Bronchial epithelial cell (primary cell): Measurements from ENCODE around the gene DOCK9. TPM values are rescaled to one million over a fixed set of nuclear protein-coding genes. Genes with fewer than 3 reads are reported as not detected.

Source experiments
- DNase-seq: peaks from one replicate; pipeline ENCODE4 v3.0.0-alpha.2; 2010; ENCODE audit warnings: low read depth
- FAIRE-seq: peaks from 2 replicates; lab custom pipeline; 2011; peaks lifted over from hg19 to GRCh38; lab: Jason Lieb, UNC
- H3K27me3 ChIP-seq: 2 replicates; pipeline ENCODE4 v1.5.1; 2011; ENCODE audit warnings: low read length; ENCODE audit not compliant: control insufficient read depth, insufficient read depth
- H3K36me3 ChIP-seq: 2 replicates; pipeline ENCODE4 v1.5.1; 2011; ENCODE audit warnings: low read length; ENCODE audit not compliant: control insufficient read depth, insufficient read depth
- H3K4me3 ChIP-seq: 2 replicates; pipeline ENCODE4 v1.5.1; 2011; ENCODE audit warnings: mild to moderate bottlenecking, low read depth, low read length, control low read depth
- CTCF ChIP-seq: IDR thresholded peaks from 2 replicates; pipeline ENCODE4 v1.5.1; 2011; ENCODE audit warnings: mild to moderate bottlenecking, moderate library complexity, low read length, control low read depth, inconsistent platforms; ENCODE audit not compliant: insufficient read depth, severe bottlenecking
- total RNA-seq: library from RNA; depleted of rRNA; stranded (reverse); fragments of >200 nt; gene quantifications from 2 replicates; pipeline ENCODE4 v1.2.1, GENCODE V29; 2014

DOCK9 gene
- total RNA-seq, 1 donor from 2014 or later = 72.9 TPM

GRCh38 chr13:98846986-98847385 lies 130.9 kb downstream of the DOCK9 start:
- DNase-seq (no peak), FAIRE-seq (no peak)
- TF ChIP-seq CTCF = no peak
- H3K4me3 ChIP-seq = no peak overlapping the region
- H3K36me3 ChIP-seq = peaks cover 4% of the 10 kb centered on the region
- no peaks in the 10 kb centered on the region for H3K27me3 ChIP-seq

GRCh38 chr13:98846521-98846920 lies 131.3 kb downstream of the DOCK9 start:
- peak; percentile 40 for FAIRE-seq
- TF ChIP-seq CTCF = no peak
- Histone ChIP-seq H3K27me3 (no peaks in the 10 kb centered on the region), H3K36me3 (peaks cover 4% of the 10 kb centered on the region), H3K4me3 (no peak overlapping the region)
- no peak for DNase-seq

- Histone ChIP-seq H3K4me3 (no peak overlapping the region), H3K36me3 (peaks cover 4% of the 10 kb centered on the region), H3K27me3 (no peaks in the 10 kb centered on the region)
- no peak for TF ChIP-seq CTCF
- FAIRE-seq (peak; percentile 84), DNase-seq (no peak)
Observed at GRCh38 chr13:98845742-98846141, 132.1 kb downstream of the DOCK9 start.

GRCh38 chr13:98844021-98844420 lies 133.8 kb downstream of the DOCK9 start:
- no peak for TF ChIP-seq CTCF

GRCh38 chr13:98843482-98843877 lies 134.4 kb downstream of the DOCK9 start:
- no peak for DNase-seq
- no peaks in the 10 kb centered on the region for H3K27me3 ChIP-seq
- no peak overlapping the region for H3K4me3 ChIP-seq
- H3K36me3 ChIP-seq = peaks cover 2% of the 10 kb centered on the region
- no peak for TF ChIP-seq CTCF
- no peak for FAIRE-seq

More at GRCh38 chr13:98844021-98844420, 133.8 kb downstream of the DOCK9 start:
- Histone ChIP-seq H3K36me3 (peaks cover 2% of the 10 kb centered on the region), H3K4me3 (no peak overlapping the region), H3K27me3 (no peaks in the 10 kb centered on the region)
- FAIRE-seq (no peak), DNase-seq (no peak)

- no peaks in the 10 kb centered on the region for H3K36me3 ChIP-seq
Observed at GRCh38 chr13:98842858-98843481, 134.9 kb downstream of the DOCK9 start.

More at GRCh38 chr13:98842858-98843481, 134.9 kb downstream of the DOCK9 start:
- DNase-seq = peak; percentile 70
- FAIRE-seq = no peak
- peak; percentile 83 for TF ChIP-seq CTCF
- H3K27me3 ChIP-seq = no peaks in the 10 kb centered on the region
- no peak overlapping the region for H3K4me3 ChIP-seq
